ENCODE data around the gene RAF1.

- TF ChIP-seq CTCF (IDR thresholded peaks at IDR 0.05) (no peak), POLR2A (IDR thresholded peaks at IDR 0.05) (no peak)
Measured at GRCh38 chr3:12558706-12559105, 105.2 kb downstream of the RAF1 start.

All from uterus (tissue), 2 donors.